Vagina (tissue), 2 donors: ENCODE data around the gene NUP155. TPM values are rescaled to one million over a fixed set of nuclear protein-coding genes. Genes with fewer than 3 reads are reported as not detected.
A peak's percentile ranks its signal among the peaks of the same experiment; 100 is the strongest.

Experiments used
- DNase-seq, 2 donors: peaks; one replicate each; pipeline ENCODE4 v3.0.0-alpha.2; 2017; ENCODE audit errors: extremely low spot score in 2 of 2
- H3K27ac ChIP-seq: fragments of 200-600 bp; sonication (generic); one replicate; pipeline ENCODE4 v1.5.1; 2019
- H3K27me3 ChIP-seq: fragments of 200-600 bp; sonication (generic); one replicate; pipeline ENCODE4 v1.5.1; 2019
- H3K36me3 ChIP-seq, 2 donors: fragments of 200-600 bp; sonication (generic); one replicate each; pipeline ENCODE4 v1.5.1; 2017 to 2019
- H3K4me1 ChIP-seq: fragments of 200-600 bp; sonication (generic); one replicate; pipeline ENCODE4 v1.5.1; 2019
- H3K4me3 ChIP-seq, 2 donors: fragments of 200-600 bp; sonication (generic); 1 replicate in 1 of 2; 2 replicates in 1 of 2; pipeline ENCODE4 v1.5.1; 2016 to 2019
- H3K9me3 ChIP-seq: fragments of 200-600 bp; sonication (generic); one replicate; pipeline ENCODE4 v1.5.1; 2019
- CTCF ChIP-seq, 3 experiments: fragments of 450-650 bp in 2 of 3; fragments of 200-600 bp in 1 of 3; sonication (generic) in 1 of 3; IDR thresholded peaks; one replicate each; pipeline ENCODE4 v1.5.1; 2017 to 2019; ENCODE audit warnings: antibody characterized with exemption in 3 of 3, mild to moderate bottlenecking in 2 of 3, moderate library complexity in 2 of 3
- POLR2A ChIP-seq, 2 donors: fragments of 450-650 bp; IDR thresholded peaks; one replicate each; pipeline ENCODE4 v1.6.1; 2017; ENCODE audit warnings: antibody characterized with exemption in 2 of 2, mild to moderate bottlenecking in 2 of 2, moderate library complexity in 2 of 2
- POLR2AphosphoS5 ChIP-seq, 2 donors: sonication (generic); formaldehyde crosslinking; IDR thresholded peaks; one replicate each; pipeline ENCODE4 v1.9.0; 2017; ENCODE audit warnings: antibody characterized with exemption in 2 of 2, mild to moderate bottlenecking in 2 of 2, low read depth in 1 of 2; ENCODE audit not compliant: insufficient read depth in 1 of 2
- intact Hi-C: fragments of 100-400 bp; cut with DNase I; formaldehyde crosslinking; loops from one replicate; pipeline ENCODE4 v1.15.1; 2023
- small RNA-seq: library from RNA; depleted of rRNA; stranded (forward); fragments of <200 nt; gene quantifications from one replicate; pipeline ENCODE3, GENCODE V24; 2016
- total RNA-seq: library from RNA; depleted of rRNA; stranded (reverse); fragments of >200 nt; gene quantifications from one replicate; pipeline ENCODE4 v1.2.3, GENCODE V29; 2016

Gene NUP155
- total RNA-seq, 1 donor from 2014 or later: 29.2 TPM

DNA sequence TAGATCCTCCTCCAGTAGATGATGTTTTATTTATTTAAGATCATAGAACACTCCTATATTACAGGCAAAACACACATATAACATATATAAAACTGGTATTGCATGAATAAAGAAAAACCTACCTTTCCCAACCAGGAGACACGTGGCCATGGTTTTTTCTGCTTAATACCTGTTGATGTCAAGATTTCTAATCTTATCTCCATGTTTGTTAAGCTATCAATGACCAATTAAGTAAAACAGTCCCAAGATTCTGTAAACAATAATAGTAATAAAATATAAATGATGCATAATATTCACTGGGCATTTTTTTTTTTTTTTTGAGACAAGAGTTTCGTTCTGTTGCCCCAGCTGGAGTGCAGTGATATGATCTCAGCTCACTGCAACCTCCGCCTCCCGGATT is 123.4 kb downstream of the NUP155 start:
- Histone ChIP-seq H3K4me1 (peaks cover 22% of the 10 kb centered on the region), H3K4me3 (peak overlapping the region in 1 of 2 donors; percentile 78), H3K27ac (no peak overlapping the region), H3K9me3 (no peaks in the 10 kb centered on the region), H3K27me3 (no peaks in the 10 kb centered on the region), H3K36me3 (peaks cover 0 to 6% of the 10 kb centered on the region in 2 donors)
- DNase-seq: no peak
- intact Hi-C loops: no loop called here
- TF ChIP-seq CTCF (IDR thresholded peaks at IDR 0.05) (no peak), POLR2AphosphoS5 (IDR thresholded peaks at IDR 0.05; ENCODE audit: insufficient read depth in 1 of 2, low read depth in 1 of 2) (no peak), POLR2A (IDR thresholded peaks at IDR 0.05) (no peak)

DNA sequence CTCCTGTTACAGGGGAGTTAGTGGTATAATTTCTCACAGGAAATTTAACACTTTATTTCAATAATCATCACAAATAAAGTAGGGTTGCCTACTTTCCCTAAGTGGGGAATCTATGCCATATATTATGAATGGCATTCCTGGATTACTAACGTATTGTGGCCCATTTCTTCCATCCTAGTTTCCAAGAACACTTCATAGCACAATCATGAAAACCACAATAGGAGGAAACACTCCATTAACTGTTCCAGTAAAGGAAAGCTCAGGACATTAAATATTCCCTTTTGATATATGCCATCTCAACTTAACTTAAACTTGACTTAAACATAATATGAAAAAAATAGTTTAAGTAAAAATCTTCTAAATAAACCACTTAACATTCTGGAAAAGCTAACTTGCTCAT is 123.9 kb downstream of the NUP155 start:
- H3K27me3 ChIP-seq: no peaks in the 10 kb centered on the region
- H3K27ac ChIP-seq: no peak overlapping the region
- no peaks in the 10 kb centered on the region for H3K9me3 ChIP-seq
- H3K4me3 ChIP-seq: no peak overlapping the region
- H3K4me1 ChIP-seq: peaks cover 22% of the 10 kb centered on the region
- TF ChIP-seq POLR2A (IDR thresholded peaks at IDR 0.05) (no peak), POLR2AphosphoS5 (IDR thresholded peaks at IDR 0.05; ENCODE audit: insufficient read depth in 1 of 2, low read depth in 1 of 2) (no peak), CTCF (IDR thresholded peaks at IDR 0.05) (no peak)
- no peak for DNase-seq
- peaks cover 0 to 9% of the 10 kb centered on the region in 2 donors for H3K36me3 ChIP-seq
- intact Hi-C loops: no loop called here

Small RNA genes lying within 50 kb of the gene (small RNA-seq; reads per million reads assigned to genes)
- not detected for gene RNU7-75P

Other genes starting within 250 kb of the NUP155 start
- 26.5 TPM for gene CPLANE1, start 121.7 kb downstream of the NUP155 start, total RNA-seq
- 31.4 TPM for gene WDR70, start 8.2 kb upstream of the NUP155 start, total RNA-seq